Activated CD4-positive, alpha-beta T cell treated with anti-CD3 and anti-CD28 coated beads, Interleukin-10, Interleukin-2, amounts not matched to agents 100 ng/mL and 50 ng/mL, durations not matched to agents 16 hours and 8 hours (primary cell): Measurements from ENCODE around the gene DENND1C.

ENCODE experiments used
- DNase-seq: peaks from one replicate; pipeline ENCODE4 v3.0.0-alpha.2; 2020

DENND1C gene

DNA sequence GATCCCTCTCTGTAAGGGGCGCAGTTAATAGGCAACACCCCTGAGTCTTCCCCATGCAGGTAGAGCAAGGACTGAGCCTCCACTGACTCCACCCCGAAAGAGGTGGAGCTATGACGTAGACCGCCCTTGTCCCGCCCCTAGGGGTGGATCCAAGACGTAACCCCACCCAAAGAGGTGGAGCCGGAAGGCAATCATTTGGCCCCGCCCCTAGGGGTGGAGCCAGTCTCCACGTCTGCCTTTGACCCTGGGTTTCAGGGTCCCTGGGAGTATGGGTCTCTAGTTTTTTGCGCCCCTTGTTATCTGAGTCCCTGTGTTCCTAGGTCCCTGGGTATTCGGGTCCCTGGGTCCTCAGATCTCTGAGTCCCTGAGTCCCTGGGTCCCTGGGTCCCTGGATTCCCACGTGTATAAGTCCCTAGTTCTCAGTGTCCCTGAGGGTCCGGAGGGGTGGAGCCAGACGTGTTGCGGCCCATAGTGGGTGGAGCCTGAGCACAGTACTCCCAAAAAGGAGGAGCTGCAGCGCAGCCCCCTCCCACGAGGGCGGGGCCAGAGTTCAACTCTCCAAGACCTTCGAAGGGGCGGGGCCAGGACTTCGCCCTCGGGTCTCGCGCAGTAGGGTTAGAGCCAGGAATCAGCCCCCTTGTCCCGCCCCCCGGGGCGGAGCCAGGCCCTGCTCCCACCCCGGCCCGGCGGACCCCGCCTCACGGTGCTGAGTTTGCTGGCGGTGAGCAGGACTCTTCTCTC is 5.3 kb downstream of the DENND1C start:
- DNase-seq = peak; percentile 74

DNA sequence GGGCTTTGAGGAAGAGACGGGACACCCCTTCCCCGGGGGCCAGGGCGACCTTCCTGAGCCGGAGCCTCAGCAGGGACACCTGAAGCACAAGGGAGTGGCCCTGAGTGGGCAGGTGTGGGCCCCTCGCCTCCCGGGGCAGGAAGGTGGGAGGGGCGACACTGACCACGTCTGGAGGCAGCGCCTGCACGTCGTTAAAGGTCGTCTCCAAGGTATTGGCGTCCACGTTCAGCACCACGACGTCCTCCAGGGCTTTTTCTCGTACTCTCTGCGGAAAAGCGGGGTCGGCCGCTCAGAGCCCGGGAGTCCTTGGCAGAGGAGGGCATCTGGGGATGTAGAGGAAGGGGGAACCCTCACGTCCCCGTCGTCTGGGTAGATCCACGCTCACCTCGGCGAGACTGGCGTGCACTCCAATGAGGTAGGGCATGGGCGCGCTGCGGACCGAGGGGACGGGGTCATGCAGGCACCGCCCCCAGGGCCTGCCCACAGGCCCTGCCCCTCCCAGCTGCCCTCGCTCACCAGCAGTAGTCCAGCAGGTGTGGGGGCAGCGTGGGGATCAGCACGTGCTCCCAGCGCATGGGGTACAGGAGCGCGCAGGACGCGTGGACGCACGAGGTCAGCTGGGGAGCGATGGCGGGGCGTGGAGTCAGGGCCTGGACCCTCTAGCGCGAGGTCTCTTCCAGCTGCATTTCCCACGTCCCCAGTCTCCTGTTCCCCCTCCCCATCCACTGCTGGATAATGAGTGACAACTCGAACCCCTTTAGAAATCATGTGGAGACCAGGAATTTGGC is 6.1 kb downstream of the DENND1C start:
- no peak for DNase-seq

DNA sequence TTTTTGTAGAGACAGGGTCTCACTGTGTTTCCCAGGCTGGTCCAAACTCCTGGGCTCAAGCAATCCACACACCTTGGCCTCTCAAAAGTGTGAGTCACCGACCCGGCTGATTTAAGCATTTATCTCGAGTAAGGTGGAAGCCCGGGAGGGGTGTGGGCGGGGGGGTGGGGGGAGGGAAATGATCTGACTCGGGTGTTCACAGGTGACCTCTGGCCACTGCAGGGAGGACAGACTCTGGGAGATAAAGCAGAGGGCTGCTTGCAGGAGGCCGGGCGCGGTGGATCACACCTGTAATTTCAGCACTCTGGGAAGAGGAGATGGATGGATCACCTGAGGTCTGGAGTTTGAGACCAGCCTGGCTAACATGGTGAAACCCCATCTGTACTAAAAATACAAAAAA is 7.9 kb downstream of the DENND1C start:
- no peak for DNase-seq

DNA sequence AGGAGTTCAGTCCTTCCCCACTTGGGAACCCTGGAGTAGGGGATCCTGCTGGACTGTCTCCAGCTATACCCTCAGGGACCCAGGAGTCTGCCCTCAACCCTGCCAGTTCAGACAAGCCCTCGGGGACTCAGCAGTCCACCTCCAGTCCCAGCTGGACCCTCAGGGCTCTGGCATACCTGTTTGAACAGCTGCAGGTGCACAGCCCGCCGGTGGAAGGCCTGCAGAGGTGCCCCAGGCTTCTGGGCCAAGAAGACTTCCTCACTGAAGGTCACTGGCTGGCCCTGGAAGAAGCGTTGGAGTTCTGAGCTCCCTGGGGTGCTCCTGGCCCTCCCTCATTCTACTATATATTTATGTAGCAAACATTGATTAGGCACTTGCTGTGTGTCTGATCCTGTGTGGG is 8.9 kb downstream of the DENND1C start:
- DNase-seq = no peak

- no peak for DNase-seq
Measured at GRCh38 chr19:6471076-6471475, 10.5 kb downstream of the DENND1C start.

- DNase-seq = no peak
Measured at GRCh38 chr19:6470173-6470572, 11.4 kb downstream of the DENND1C start.

DNA sequence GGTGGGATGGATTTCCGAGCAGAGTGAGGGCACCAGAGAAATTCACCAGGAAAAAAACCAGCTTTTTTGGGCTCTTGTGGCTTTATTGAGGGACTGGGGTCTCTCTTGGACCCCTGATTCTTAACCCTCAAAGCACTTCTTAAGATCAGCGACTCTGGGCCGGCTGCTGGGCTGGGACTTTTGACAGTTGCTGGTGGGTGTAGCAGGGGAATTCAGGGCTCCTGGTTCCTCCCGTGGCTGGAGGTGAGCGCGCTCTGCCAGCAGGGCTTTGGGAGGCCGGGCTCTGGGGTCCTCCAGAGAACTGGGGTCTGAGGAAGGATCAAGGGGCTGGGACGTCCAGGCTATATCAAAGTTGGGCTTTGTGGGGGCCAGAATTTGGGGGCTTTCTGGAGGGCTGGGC is 14.2 kb downstream of the DENND1C start:
- no peak for DNase-seq

DNA sequence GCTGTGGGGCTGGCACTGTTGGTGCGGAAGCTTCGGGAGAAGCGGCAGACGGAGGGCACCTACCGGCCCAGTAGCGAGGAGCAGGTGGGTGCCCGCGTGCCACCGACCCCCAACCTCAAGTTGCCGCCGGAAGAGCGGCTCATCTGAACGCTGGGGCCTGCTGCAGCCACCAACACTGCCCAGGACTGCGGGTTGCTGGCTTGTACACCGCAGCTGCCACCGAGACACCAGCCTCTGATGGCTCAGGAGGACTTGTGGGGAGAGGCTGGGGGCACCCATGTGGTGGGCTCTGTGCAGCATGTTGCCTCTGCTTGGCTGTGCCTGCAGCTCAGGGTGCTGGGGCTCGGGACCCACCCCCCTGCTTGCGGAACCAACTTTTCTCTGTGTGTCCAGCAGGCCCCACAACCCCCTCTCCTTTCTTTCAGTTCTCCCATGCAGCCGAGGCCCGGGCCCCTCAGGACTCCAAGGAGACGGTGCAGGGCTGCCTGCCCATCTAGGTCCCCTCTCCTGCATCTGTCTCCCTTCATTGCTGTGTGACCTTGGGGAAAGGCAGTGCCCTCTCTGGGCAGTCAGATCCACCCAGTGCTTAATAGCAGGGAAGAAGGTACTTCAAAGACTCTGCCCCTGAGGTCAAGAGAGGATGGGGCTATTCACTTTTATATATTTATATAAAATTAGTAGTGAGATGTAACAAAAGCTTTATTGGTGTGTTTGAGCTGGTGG is 14.9 kb downstream of the DENND1C start:
- no peak for DNase-seq

- DNase-seq = no peak
Measured at GRCh38 chr19:6465663-6466062, 15.9 kb downstream of the DENND1C start.

DNA sequence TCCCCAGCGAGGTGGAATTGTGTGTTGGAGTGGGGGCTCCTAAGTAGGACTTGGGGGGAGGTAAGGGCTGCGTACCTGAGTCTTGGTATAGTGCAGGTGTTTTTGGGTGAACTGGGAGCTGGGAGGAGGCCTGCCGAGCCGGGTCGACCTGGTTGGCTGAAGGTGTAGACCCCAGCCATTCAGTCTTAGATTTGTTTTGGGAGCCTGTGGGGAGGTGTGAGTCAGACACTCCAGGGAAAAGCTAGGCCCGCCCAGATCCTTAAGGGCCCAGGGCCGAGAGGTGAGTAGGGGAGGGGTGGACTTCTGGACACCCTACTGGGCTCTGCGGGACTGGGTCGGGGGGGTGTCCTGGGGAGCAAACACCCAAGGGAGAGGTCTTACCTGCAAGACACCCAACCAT is 16.6 kb downstream of the DENND1C start:
- no peak for DNase-seq

DNA sequence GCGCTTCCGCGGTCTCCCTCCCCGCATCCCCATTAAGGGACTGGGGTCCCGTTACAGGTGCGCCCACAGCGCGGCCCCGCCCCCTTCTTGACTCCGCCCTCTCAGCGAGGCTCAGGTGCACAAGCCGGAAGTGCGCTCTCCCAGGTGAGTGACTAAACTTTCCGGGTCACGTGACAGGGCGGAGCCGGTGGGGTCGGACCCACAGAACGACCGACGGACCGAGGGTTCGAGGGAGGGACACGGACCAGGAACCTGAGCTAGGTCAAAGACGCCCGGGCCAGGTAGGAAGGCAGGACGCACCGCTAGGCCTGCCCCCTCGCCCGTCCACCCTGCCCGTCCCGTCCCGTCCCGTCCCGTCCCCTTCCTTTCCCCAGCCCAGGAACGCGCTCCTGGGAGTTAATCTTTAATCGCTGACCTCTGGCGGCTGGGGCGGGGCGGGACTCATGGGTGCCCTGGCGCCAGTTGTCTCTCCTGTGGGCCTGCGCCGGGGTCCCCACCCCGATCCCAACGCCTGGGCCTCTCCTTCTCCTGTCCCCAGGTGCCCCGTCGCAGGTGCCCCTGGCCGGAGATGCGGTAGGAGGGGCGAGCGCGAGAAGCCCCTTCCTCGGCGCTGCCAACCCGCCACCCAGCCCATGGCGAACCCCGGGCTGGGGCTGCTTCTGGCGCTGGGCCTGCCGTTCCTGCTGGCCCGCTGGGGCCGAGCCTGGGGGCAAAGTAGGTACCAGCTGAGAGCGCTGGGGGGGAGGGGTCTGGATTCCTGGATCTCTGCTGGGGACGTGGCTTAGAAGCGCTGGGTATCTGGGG is 17.3 kb downstream of the DENND1C start, which contains the start of gene CRB3:
Gene CRB3 (plus strand): TSS at position 202 of the 804 bp plus-strand sequence. CDS start 431 bp downstream, at position 633.
- peak; percentile 28 for DNase-seq

DNA sequence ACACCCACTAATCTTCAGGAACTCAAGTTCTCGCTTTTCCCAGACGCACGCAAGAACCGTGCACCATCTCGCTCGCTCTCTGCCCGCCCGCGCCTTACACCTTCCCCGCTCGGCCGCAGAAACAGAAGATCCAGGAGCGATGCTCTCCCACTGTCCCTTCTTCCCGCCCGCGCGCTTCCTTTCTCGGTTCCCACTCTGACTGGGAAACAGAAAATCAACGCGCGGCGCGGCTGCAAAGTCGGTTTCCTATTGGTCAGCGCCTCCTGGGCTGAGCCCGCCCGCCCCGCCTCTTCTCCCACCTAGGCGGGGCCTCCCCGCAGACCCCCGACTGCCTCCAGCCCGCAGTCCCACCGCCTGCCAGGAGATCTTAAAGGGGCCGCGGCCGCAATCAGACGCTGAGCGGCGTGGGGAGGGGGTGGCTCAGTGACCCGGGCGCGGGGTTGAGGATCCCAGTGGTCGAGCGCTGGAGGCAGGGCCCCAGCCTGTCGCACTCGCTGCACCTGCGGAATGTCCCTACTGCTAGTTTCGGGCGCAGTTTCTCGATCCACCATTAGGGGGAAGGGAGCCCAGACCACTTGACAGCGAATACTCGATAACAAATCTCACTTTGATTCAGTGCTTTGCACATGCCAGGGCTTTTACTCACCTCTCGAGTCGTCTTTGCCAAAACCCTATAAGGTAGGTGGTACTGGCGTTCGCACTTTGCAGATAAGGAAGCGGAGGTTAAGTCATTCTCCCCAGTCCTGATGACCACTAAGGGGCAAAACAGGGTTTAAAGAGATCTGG is 21.3 kb downstream of the DENND1C start:
- peak; percentile 97 for DNase-seq

GRCh38 chr19:6459262-6460098 is 22.1 kb downstream of the DENND1C start, which contains the start of gene SLC25A23:
Gene SLC25A23 (minus strand): TSS chr19:6459792. CDS start chr19:6459628, 164 bp downstream.
- DNase-seq = peak; percentile 77

- DNase-seq = no peak
Measured at GRCh38 chr19:6458695-6459261, 22.8 kb downstream of the DENND1C start.

DNA sequence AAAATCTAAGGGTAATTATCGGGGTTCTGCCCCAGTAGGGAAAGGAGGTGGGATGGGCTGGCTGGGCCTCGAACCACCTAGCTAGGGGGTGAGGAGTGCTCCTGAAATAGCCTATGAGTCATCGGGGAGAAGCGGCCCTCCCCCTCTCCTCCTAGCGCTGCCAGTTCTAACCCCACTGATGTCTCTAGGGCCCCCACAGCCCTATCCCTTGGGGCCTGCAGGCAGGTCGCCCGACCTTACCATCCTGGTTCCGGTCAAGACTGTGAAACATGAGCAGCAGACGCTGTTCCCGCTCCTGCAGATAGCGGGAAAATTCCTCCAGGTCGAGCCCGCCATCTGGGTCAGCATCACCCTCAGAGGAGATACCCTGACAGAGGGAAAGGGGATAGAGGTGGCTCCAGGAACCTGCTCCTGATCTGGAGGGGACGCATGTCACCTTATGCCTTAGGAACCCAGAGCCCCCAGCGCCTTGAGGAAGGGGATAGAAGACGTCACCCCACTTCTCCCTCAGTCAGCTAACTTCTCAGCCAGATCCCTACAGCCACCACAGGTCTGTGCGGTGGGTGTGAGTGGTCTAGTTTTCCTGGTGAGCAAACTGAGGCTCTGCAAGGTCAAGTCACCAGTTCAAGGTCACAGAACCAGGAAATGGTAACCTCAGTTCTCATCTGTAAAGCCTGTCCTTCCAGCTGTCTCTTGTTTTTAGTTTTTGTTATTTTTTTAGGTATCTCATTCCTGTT is 23.5 kb downstream of the DENND1C start:
- no peak for DNase-seq

DNA sequence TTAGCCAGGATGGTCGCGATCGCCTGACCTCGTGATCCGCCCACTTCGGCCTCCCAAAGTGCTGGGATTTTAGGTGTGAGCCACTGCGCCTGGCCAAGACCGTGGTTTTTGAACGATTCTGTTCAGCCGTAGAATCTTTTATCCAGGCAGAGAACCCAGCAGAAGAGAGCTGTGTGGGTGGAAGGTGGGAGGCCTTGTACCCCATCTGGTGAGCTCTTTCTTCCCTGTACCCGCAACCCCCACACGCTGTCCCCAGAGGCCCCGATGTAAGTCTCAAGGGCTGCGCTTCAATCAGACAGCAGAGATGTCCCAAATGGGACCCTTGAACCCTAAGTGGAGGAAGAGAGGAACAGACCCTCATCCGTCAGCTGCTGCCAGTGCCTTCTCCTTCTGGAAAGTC is 25.7 kb downstream of the DENND1C start:
- no peak for DNase-seq

GRCh38 chr19:6453951-6454565 is 27.5 kb downstream of the DENND1C start:
- no peak for DNase-seq

DNA sequence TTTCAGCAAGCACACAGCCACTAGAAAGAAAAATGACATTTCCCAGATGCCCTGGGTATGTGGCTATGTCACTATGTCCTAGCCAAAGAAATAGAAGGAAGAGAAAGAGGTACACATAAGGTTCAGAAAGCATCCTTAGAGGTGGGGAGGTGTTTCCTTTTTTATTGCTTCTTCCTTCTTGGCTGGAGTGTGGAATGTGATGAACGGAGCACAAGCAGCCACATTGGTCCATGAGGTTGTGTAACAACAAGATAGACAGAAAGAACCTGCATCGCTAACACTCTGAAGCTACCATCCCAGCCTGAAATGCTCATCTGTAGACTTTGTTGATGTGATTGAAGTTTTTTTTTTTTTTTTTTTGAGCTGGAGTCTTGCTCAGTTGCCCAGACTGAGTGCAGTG is 28.7 kb downstream of the DENND1C start:
- no peak for DNase-seq

GRCh38 chr19:6452223-6452614 is 29.4 kb downstream of the DENND1C start:
- DNase-seq = no peak
